Vagina (tissue), 2 donors: ENCODE measurements around the gene SLC24A3. TPM values are rescaled to one million over a fixed set of nuclear protein-coding genes. Genes with fewer than 3 reads are reported as not detected.

Experiments
- DNase-seq, 2 donors: peaks; one replicate each; pipeline ENCODE4 v3.0.0-alpha.2; 2017; ENCODE audit errors: extremely low spot score in 2 of 2
- H3K27ac ChIP-seq: fragments of 200-600 bp; sonication (generic); one replicate; pipeline ENCODE4 v1.5.1; 2019
- H3K27me3 ChIP-seq: fragments of 200-600 bp; sonication (generic); one replicate; pipeline ENCODE4 v1.5.1; 2019
- H3K36me3 ChIP-seq, 2 donors: fragments of 200-600 bp; sonication (generic); one replicate each; pipeline ENCODE4 v1.5.1; 2017 to 2019
- H3K4me1 ChIP-seq: fragments of 200-600 bp; sonication (generic); one replicate; pipeline ENCODE4 v1.5.1; 2019
- H3K4me3 ChIP-seq, 2 donors: fragments of 200-600 bp; sonication (generic); 1 replicate in 1 of 2; 2 replicates in 1 of 2; pipeline ENCODE4 v1.5.1; 2016 to 2019
- H3K9me3 ChIP-seq: fragments of 200-600 bp; sonication (generic); one replicate; pipeline ENCODE4 v1.5.1; 2019
- POLR2A ChIP-seq, 2 donors: fragments of 450-650 bp; IDR thresholded peaks; one replicate each; pipeline ENCODE4 v1.6.1; 2017; ENCODE audit warnings: antibody characterized with exemption in 2 of 2, mild to moderate bottlenecking in 2 of 2, moderate library complexity in 2 of 2
- POLR2AphosphoS5 ChIP-seq, 2 donors: sonication (generic); formaldehyde crosslinking; IDR thresholded peaks; one replicate each; pipeline ENCODE4 v1.9.0; 2017; ENCODE audit warnings: antibody characterized with exemption in 2 of 2, mild to moderate bottlenecking in 2 of 2, low read depth in 1 of 2; ENCODE audit not compliant: insufficient read depth in 1 of 2
- intact Hi-C: fragments of 100-400 bp; cut with DNase I; formaldehyde crosslinking; loops from one replicate; pipeline ENCODE4 v1.15.1; 2023
- total RNA-seq: library from RNA; depleted of rRNA; stranded (reverse); fragments of >200 nt; gene quantifications from one replicate; pipeline ENCODE4 v1.2.3, GENCODE V29; 2016
- TF ChIP-seq, protein P1 (sequence below), 3 experiments: fragments of 450-650 bp in 2 of 3; fragments of 200-600 bp in 1 of 3; sonication (generic) in 1 of 3; IDR thresholded peaks; one replicate each; pipeline ENCODE4 v1.5.1; 2017 to 2019; ENCODE audit warnings: antibody characterized with exemption in 3 of 3, mild to moderate bottlenecking in 2 of 3, moderate library complexity in 2 of 3

The SLC24A3 gene
- total RNA-seq, 1 donor from 2014 or later: 12.3 TPM

DNA sequence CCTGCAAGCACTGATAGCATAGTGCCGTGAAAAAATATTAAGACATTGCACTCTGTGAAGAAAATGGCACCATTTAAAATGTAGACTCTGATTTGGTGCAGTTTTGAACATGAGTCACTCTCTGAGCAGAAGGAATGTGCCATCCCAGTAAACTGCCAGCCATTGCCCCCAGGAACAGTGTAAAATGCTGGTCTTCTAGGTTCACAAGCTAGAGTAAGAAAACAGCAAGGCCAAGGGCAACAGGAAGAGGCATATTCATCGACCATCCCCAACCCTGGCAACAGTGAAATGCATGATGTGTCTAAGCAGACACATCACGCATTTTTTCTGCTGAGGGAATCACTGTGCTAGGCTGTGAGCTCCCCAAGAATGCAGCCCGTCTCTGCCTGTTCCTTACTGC is 382.5 kb downstream of the SLC24A3 start:
- Histone ChIP-seq H3K27me3 (no peaks in the 10 kb centered on the region), H3K4me3 (no peak overlapping the region), H3K27ac (no peak overlapping the region), H3K9me3 (no peaks in the 10 kb centered on the region), H3K36me3 (no peaks in the 10 kb centered on the region), H3K4me1 (no peaks in the 10 kb centered on the region)
- DNase-seq: no peak
- intact Hi-C loops: no loop called here
- TF ChIP-seq, protein P1, sequence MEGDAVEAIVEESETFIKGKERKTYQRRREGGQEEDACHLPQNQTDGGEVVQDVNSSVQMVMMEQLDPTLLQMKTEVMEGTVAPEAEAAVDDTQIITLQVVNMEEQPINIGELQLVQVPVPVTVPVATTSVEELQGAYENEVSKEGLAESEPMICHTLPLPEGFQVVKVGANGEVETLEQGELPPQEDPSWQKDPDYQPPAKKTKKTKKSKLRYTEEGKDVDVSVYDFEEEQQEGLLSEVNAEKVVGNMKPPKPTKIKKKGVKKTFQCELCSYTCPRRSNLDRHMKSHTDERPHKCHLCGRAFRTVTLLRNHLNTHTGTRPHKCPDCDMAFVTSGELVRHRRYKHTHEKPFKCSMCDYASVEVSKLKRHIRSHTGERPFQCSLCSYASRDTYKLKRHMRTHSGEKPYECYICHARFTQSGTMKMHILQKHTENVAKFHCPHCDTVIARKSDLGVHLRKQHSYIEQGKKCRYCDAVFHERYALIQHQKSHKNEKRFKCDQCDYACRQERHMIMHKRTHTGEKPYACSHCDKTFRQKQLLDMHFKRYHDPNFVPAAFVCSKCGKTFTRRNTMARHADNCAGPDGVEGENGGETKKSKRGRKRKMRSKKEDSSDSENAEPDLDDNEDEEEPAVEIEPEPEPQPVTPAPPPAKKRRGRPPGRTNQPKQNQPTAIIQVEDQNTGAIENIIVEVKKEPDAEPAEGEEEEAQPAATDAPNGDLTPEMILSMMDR (IDR thresholded peaks at IDR 0.05): no peak

DNA sequence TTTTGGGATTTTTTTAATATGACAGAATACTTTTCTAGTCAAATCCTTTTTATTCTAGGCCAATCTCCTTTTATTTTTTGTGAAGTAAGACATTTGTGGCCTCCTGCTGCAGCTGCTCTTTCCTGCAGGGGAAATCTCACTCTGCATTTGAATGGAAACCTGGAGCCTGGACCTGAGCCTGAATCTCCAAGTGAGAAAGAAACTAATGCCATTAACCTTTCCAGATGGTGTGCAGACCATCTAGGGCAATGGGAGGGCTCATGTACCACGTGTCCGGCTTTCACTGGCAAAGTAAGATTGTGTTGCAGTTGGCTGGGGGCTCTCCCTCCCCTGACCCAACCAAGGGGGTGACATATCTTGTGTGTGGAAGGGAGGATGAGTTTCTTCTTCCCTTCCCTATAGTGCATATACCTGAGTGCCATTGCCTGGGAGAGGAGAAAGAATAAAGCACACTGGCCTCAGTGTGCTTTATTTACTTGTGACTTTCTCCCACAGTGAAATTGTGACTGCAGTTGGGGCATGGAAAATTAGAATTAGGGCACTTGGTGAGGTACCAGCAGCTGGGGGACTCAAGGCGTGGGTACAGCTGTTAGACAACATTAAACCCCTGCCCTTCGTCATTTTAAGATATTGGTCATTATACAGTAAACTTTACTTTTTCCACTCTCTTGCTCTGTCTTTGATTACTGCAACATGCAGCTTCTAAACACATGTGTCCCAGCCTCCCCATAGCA is 385.8 kb downstream of the SLC24A3 start:
- no peaks in the 10 kb centered on the region for H3K36me3 ChIP-seq
- intact Hi-C loops: no loop called here
- no peaks in the 10 kb centered on the region for H3K9me3 ChIP-seq
- H3K27me3 ChIP-seq: no peaks in the 10 kb centered on the region
- H3K4me3 ChIP-seq: no peak overlapping the region
- no peaks in the 10 kb centered on the region for H3K4me1 ChIP-seq
- no peak for TF ChIP-seq POLR2AphosphoS5 (IDR thresholded peaks at IDR 0.05; ENCODE audit: insufficient read depth in 1 of 2, low read depth in 1 of 2)
- DNase-seq: no peak
- no peak overlapping the region for H3K27ac ChIP-seq

DNA sequence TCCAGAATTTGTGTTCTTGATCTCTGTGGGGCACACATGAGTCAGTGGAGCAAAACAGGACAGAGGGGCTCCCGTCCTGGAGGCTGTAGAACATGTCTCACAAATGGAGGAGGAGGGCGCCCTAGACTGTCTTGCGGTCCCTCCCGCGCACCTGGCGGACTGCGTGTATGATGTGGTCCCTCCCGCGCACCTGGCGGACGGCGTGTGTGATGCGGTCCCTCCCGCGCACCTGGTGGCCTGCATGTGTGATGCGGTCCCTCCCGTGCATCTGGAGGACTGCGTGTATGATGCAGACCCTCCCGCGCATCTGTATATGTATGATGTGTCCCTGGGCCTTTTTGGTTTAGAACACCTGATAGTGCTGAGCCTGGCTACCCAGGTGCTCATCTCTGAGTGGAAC is 386.8 kb downstream of the SLC24A3 start:
- Histone ChIP-seq H3K27me3 (no peaks in the 10 kb centered on the region), H3K4me1 (no peaks in the 10 kb centered on the region), H3K27ac (no peak overlapping the region), H3K4me3 (no peak overlapping the region), H3K9me3 (no peaks in the 10 kb centered on the region), H3K36me3 (no peaks in the 10 kb centered on the region)
- intact Hi-C loops: no loop called here
- no peak for TF ChIP-seq POLR2AphosphoS5 (IDR thresholded peaks at IDR 0.05; ENCODE audit: insufficient read depth in 1 of 2, low read depth in 1 of 2)
- TF ChIP-seq, protein P1 (IDR thresholded peaks at IDR 0.05): no peak
- no peak for TF ChIP-seq POLR2A (IDR thresholded peaks at IDR 0.05)
- DNase-seq: no peak

DNA sequence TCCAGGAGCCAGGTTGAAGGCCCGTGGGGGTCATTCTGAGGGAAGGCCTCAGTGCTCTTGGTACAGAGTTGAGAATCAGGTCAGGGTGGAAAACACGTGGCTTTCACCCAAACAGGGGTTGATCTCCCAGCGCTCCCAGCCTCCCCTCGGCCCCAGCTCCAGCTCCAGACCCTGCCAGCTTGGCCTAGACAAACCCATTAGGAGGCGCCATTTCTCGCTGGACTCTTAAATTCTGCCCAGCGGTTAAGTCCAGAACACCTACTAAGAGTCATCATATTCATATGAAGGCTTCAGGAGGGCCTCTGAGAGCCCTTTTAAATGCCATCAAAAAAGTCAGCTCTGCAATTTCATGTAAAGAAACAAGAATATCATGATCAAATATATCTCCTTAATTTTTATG is 387.6 kb downstream of the SLC24A3 start:
- H3K4me1 ChIP-seq: no peaks in the 10 kb centered on the region
- intact Hi-C loops: no loop called here

DNA sequence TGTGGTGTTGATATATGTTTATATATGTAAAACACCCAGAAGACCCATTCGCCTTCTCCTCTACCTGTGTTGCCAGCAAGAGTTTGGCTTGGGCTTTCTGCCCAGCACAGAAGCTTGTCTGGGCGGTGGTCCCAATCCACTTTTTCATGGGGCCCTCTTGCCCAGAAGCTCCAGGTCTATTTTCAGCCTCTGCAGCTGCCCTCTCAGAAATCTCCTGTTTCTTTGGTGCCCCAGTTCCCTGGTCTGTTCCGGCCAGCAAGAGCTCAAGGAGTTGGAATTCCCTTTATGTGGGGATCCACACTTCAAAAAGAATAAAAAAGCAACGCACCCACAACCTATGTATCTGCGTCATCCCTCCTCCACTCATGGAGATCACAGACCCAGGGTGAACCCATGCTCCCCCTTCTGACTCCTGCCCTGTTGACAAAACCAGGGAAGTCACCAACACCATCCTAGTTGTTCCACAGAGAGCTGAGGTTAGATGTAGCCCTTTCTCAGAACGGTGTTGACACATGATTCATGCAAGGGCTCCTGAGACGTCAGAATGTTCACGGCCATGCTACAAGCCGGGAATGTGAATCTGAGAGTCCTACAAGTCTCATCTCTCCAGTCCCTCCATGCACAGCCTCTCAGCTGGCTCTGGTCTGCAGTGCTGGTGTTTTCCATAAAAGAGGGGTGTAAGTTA is 388.8 kb downstream of the SLC24A3 start:
- H3K27me3 ChIP-seq: no peaks in the 10 kb centered on the region

More for the DNA sequence above, 387.6 kb downstream of the SLC24A3 start:
- Histone ChIP-seq H3K9me3 (no peaks in the 10 kb centered on the region), H3K27me3 (no peaks in the 10 kb centered on the region), H3K36me3 (no peaks in the 10 kb centered on the region), H3K4me3 (no peak overlapping the region), H3K27ac (no peak overlapping the region)
- TF ChIP-seq POLR2AphosphoS5 (IDR thresholded peaks at IDR 0.05; ENCODE audit: insufficient read depth in 1 of 2, low read depth in 1 of 2) (no peak), POLR2A (IDR thresholded peaks at IDR 0.05) (no peak)
- TF ChIP-seq, protein P1 (IDR thresholded peaks at IDR 0.05): no peak
- DNase-seq: no peak

More for the DNA sequence above, 388.8 kb downstream of the SLC24A3 start:
- intact Hi-C loops: no loop called here
- no peaks in the 10 kb centered on the region for H3K36me3 ChIP-seq
- H3K9me3 ChIP-seq: no peaks in the 10 kb centered on the region
- DNase-seq: no peak
- H3K4me1 ChIP-seq: peaks cover 5% of the 10 kb centered on the region
- H3K4me3 ChIP-seq: no peak overlapping the region
- no peak overlapping the region for H3K27ac ChIP-seq
- TF ChIP-seq, protein P1 (IDR thresholded peaks at IDR 0.05): no peak
- TF ChIP-seq POLR2AphosphoS5 (IDR thresholded peaks at IDR 0.05; ENCODE audit: insufficient read depth in 1 of 2, low read depth in 1 of 2) (no peak), POLR2A (IDR thresholded peaks at IDR 0.05) (no peak)
